Stimulated activated CD4-positive, alpha-beta T cell treated with anti-CD3 and anti-CD28 coated beads, Interleukin-2, amount 100 ng/mL, for 4 hours (primary cell): ENCODE results near the gene STARD13.

Source experiments
- DNase-seq: peaks from one replicate; pipeline ENCODE4 v3.0.0-alpha.2; 2020; ENCODE audit warnings: low read depth

Gene STARD13

GRCh38 chr13:33147832-33148231 is 137.7 kb downstream of the STARD13 start:
- DNase-seq, result no peak

DNA sequence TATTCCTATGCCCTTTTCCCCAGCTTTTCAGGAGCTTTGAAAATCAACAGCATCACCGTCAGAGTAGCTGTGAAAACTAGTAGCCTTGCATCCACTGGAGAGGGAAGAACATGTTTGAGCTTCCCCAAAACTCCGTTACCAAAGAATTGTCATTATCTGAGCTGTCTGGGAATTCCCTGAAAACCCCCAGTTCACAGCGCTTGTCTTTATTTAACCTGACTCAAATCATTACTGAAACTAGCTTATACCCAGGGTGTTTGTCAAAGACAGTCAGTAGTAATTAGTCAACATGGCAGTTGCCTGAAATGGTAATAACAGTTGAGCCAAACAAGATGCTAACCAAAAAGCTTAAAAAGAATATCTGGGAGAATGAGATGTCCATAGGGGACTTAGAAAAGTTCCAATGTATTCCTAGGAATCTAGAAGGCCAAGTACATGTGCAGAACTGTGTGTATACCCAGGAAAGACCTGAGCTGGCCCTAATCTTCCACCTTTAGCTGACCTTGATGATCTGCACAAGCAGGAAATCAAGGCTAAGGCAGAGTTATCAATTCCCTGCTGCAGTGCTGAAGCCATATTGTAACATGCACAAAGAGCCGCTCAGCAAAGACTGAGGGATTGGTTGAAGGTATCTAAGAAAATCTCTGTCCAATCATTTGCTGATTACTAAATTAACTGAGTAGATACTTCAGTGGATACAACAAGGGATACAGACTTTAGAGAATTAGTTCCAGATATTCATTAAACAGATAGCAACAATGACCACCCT is 138.5 kb downstream of the STARD13 start:
- DNase-seq, result no peak

DNA sequence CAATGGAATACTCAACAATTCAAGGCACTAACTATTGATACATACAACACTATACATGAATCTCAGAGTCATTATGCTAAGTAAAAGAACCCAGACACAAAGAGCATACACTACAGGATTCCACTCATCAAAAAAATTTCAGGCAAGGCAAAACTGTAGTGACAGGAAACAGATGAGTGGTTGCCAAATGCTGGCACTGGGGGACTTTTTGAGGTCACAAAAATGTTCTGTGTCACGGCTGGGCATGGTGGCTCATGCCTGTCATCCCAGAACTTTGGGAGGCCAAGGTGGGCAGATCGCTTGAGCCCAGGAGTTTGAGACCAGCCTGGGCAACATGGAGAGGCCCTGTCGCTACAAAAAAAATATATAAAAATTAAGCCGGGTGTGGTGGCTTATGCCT is 139.9 kb downstream of the STARD13 start:
- DNase-seq, result no peak

DNA sequence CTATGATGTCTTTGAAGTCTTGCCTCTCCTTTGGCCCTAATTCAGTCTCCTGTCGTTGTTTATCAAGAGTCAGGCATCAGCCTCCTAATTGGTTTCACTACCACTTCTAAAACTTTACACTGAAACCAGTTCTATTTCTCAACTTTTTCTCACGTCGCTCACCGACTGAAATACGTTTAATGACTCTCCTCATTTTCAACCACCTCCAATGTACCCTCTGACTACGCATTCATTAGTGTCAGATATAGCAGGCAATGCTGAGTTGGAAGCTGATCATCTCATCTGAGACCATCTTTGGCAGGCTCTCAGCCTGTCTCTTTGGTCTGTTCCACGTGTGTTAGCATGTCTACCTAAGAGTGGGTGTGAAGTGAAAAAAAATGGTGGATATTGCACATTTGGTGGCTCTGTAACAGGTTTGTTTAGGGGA is 141.2 kb downstream of the STARD13 start:
- no peak for DNase-seq

DNA sequence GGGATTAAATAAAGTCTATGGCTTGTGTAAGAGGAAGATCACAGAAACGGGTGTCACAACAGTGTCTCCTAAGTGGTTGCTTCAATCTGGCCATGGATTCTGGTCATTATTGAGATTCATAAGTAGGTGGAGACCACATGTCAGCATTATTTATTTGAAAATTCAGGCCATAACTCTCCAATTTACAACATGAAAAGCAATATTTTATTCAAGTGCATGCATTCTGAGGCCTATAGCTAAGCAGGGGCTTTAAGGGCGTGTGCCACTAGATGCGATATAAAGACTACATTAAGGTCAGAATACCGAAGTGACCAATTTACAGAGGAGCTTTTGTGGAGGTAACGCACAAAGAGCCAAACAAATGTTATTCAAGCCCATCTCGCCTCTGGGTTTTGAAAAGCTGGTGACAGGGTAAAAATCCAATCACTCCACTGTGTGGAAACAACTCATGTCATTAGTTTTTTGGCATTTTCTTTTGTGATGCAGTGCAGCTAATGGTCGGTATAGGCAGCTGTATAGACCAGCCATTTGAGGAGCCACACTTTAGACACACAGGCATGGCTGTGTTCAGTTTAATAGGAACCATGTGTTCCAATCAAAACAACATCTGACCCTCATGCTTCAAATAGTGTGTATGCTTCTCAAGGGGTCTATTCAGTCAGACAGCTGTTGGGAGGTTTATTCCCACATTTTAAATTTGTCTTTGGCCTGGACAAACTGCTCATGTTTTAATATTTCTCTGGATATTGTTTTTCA is 145.6 kb downstream of the STARD13 start:
- DNase-seq, result no peak

GRCh38 chr13:33139184-33139583 is 146.4 kb downstream of the STARD13 start:
- no peak for DNase-seq

- no peak for DNase-seq
Measured at GRCh38 chr13:33138441-33138840, 147.1 kb downstream of the STARD13 start.

GRCh38 chr13:33137721-33138120 is 147.8 kb downstream of the STARD13 start:
- DNase-seq, result no peak

DNA sequence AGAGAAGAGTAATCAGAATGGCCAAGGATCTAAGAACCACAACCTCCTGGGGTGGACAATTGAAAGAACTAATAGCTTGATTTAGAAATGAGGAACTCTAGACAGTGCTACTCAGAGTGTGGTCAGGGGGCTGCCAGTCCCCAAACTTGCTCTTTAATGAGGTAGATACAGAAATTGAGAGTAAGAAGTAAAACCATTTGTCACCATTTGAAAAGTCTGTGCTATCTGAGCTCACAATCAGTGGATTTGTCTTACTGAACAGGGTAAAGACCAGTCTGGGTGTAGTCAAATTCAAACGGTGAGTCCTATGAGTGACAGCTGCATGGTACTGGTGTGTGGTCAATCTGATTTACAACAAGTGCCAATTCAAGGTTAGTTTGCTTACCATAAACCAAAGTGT is 150.5 kb downstream of the STARD13 start:
- no peak for DNase-seq

DNA sequence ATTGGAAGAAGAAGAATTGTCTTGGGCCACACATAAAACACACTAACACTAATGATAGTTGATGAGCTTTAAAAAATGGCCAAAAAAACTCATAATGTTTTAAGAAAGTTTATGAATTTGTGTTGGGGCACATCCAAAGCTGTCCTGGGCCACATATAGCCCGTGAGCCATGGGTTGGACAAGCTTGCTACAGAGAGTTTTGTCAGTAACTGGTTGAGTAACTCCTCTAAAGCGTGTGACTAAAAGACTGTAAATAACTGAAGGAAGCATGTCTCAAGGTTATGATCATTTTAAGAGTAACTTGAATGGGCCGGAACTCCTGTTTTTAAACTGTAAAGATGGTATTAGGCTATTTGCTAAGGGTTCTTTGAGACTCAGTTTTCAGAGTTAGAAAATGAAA is 151.3 kb downstream of the STARD13 start:
- no peak for DNase-seq

DNA sequence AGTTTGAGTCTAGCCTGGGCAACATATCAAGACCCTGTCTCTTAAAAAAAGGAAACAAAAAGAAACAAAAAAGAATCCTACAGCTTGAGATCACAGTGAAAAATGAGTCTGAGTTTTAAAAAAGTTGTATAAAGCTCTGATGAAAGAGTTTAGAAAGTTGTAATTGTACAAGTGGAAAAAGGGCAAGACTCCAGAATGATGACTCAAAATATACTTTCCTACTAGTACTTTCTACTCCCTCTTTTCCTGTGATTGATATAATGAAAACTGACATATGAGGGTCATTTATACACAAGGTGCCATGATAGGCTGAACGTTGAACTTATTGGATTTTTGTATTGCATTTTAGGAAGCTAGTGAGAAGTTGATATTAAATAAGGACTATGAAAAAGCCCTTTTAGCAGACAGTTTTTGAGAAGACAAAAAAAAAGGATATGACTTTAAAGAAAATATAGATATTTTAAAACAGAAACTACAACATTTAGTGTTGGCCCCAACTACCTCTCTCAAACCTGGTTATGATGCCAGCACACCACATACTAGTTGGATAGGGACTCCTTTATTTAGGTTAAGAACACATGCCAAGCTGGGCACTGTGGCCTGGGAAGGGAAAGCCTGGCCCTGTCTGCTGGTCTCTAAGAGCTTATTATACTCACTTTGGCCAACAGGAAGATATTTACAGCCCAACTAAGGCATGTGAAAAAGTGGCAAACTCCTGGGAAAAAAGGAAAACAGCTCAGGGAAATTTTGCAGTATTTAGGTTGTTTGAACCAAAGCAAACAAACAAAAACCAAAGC is 152.7 kb downstream of the STARD13 start:
- no peak for DNase-seq

- no peak for DNase-seq
Measured at GRCh38 chr13:33129886-33130285, 155.7 kb downstream of the STARD13 start.

GRCh38 chr13:33129094-33129832 is 156.3 kb downstream of the STARD13 start:
- DNase-seq, result no peak

DNA sequence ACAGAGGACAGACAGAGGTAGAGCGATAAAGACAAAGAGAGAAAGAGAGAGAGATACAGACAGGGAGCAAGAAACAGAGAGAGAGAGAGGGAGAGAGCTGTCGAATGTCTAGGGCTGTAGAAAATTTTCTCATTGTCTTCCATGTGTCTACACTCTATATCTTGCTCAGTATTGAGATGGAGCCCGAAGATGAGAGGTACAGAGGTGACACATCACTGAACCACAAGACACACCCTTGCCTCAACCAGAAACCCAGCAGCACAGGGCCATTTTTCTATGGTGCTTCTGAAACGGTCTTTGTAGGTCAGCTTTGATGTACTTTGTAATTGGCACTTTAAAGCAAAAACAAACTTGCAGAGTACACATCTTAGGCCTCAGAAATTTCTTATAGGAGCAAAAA is 157.4 kb downstream of the STARD13 start:
- no peak for DNase-seq

DNA sequence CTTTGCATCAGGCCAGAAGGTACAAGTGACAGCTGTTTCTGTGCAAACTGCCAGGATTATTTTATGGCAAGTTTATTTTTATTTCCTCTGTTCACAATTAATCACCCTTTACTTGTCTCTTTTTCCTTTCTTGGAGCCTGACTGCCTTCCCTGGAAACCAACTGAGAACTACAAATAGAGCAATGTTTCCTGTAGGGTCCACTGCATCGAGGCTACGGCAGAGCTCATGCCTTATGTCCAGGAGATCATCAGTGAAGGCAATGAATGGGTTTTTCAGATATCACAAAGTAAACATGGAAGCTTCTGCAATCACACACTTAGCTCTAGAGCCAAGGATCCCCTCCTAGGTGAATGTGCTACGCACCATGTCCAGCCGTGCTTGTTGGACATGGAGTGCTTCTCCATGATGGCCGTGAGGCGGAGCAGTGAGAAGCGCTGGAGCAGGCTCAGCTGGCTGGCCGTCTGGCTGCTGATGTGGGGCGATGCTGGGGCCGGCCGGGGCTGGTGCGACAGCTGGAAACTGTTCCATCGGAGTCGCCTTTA is 158.5 kb downstream of the STARD13 start:
- no peak for DNase-seq

- no peak for DNase-seq
Measured at GRCh38 chr13:33125821-33126570, 159.6 kb downstream of the STARD13 start.

DNA sequence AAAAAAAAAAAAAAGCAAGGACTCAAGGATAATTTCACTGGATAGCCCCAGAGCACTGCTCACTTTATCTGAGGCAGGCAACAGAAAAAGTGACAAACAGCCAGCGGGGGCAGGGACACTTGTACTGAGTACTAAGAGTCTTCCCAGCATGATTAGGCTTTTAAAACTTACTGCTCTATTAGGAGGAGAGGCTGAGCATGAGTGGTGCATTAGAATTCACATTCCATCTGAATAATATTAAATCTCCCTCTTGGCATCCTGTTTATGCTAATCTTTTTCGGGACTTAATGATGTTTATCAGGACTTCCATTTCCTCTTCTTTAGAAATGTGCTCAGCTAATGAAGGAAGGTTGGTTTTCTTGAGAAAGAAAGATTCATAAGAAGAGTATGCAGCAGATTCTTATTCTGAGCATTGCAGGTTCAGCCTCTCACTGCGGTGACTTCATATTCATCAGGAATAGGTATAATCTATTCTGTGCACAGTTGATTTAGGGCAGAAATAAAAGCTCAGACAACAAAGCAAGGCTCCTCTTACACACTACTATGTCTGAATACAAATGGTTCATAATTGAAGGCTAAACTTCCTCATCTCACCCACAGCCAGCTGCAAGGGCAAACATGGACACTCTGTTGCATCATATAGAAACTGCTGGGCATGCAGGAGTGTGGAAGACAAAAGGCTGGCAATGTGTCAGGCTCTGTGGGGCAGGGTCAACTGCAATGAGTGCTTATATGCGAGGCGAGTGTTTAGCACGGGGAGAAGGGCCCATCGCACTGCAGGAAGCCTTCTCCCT is 162.3 kb downstream of the STARD13 start:
- DNase-seq, result no peak

- DNase-seq, result no peak
Measured at GRCh38 chr13:33119856-33120543, 165.6 kb downstream of the STARD13 start.

GRCh38 chr13:33119022-33119781 is 166.4 kb downstream of the STARD13 start:
- no peak for DNase-seq
